ES-I3 (cell line): ENCODE results near the gene ING5.
"Not testable (repeated sequence)": the region's sequence is repeated elsewhere in the genome, so short reads cannot be mapped to it uniquely, and the experiment has no call there.

Experiments used
- H3K36me3 ChIP-seq: 2 replicates; pipeline ENCODE4 v1.6.1; 2013; ENCODE audit warnings: mild to moderate bottlenecking, low read length, control low read depth, moderate library complexity; ENCODE audit not compliant: insufficient read depth
- H3K4me1 ChIP-seq: 2 replicates; pipeline ENCODE4 v1.6.1; 2013; ENCODE audit warnings: mild to moderate bottlenecking, control low read depth, low read length; ENCODE audit not compliant: insufficient read depth
- H3K9ac ChIP-seq: 2 replicates; pipeline ENCODE4 v1.6.1; 2013; ENCODE audit warnings: low read depth, mild to moderate bottlenecking, low read length, moderate library complexity
- H3K9me3 ChIP-seq: 2 replicates; pipeline ENCODE4 v1.6.1; 2013; ENCODE audit warnings: mild to moderate bottlenecking, low read length, moderate library complexity; ENCODE audit not compliant: control insufficient read depth, insufficient read depth

ING5 gene

DNA sequence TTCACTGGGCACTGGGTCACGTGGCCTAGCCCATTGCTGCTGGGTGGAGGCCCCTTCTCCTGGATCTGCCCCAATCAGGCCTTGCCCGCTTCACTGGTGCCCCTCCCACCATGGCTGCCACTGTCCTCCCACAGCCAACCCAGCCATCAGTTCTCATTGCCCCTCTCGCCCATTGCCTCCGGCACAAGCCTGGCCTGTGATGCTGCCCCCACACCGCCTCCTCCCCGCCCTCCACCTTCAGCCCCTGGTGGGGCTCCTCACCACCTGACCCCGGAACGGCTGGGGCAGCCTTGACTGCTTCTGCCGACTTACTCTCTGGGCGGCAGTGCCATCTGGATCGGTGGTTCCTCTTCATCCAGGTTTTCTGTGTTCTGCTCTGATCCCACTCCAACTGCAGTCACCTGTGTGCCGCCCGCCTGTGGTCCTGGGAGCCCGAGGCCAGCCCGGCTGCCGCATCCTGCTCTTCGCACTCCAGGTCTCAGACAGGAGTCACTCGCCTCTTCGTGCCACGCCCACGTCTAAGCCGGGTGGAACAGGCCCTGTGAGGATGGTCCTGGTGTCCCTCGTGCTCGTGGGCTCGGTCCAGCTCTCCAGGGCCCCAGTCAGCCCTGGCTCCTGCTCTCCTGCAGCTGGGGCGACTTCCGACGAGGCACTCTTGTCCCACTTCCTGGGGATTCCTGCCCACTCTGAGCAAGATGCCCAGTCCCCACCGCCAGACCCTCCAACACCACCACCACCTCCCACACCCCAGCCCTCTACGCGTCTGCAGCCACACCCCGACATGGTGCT is 46.8 kb downstream of the ING5 start:
- Histone ChIP-seq H3K4me1 (no peaks in the 10 kb centered on the region), H3K9me3 (peaks cover 7% of the 10 kb centered on the region; the same call in 1 of the 2 replicates), H3K9ac (no peak overlapping the region), H3K36me3 (no peaks in the 10 kb centered on the region; the same call in 1 of the 2 replicates)

- H3K9me3 ChIP-seq = peaks cover 7% of the 10 kb centered on the region; the same call in 1 of the 2 replicates
- H3K4me1 ChIP-seq = no peaks in the 10 kb centered on the region
- no peak overlapping the region for H3K9ac ChIP-seq
- no peaks in the 10 kb centered on the region; the same call in 1 of the 2 replicates for H3K36me3 ChIP-seq
Measured at GRCh38 chr2:241750076-241750840, 48.4 kb downstream of the ING5 start.

DNA sequence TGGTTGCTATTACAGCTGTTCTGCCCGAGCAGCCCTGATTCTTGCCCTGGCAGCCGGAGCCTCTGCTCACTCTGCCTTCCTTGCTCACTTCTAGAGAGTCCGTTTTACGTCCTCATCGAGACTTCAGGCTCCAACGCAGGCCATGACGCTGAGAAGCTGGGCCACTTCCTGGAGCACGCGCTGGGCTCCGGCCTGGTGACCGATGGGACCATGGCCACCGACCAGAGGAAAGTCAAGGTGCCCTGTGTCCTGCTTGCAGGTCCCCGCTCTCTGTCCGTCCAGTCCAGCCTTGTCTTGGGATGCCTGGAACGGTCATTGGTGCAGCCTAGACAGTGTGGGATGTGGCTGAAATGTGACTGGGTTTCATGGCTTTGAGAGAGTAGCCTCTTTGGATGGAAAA is 49.3 kb downstream of the ING5 start:
- H3K9me3 ChIP-seq = no peaks in the 10 kb centered on the region
- H3K4me1 ChIP-seq = no peaks in the 10 kb centered on the region
- H3K9ac ChIP-seq = no peak overlapping the region
- no peaks in the 10 kb centered on the region for H3K36me3 ChIP-seq

DNA sequence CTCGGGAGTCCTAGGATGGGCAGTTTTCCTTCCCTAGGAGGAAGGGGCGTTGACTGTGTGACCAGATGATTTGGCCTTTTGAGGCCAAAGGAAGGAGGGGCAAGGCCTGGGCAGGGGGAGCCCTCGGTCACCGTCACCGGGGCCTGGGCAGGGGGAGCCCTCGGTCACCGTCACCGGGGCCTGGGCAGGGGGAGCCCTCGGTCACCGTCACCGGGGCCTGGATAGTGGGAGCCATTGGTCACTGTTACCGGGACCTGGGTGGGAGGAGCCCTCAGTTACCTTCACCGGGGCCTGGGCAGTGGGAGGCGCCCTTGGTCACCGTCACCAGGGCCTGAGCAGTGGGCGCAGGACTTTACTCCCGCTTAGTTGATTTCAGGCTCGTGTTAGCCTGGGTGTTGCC is 49.9 kb downstream of the ING5 start:
- Histone ChIP-seq H3K4me1 (no peaks in the 10 kb centered on the region), H3K9me3 (no peaks in the 10 kb centered on the region), H3K36me3 (no peaks in the 10 kb centered on the region), H3K9ac (no peak overlapping the region)

- Histone ChIP-seq H3K36me3 (no peaks in the 10 kb centered on the region), H3K4me1 (no peaks in the 10 kb centered on the region), H3K9me3 (no peaks in the 10 kb centered on the region), H3K9ac (no peak overlapping the region)
Measured at GRCh38 chr2:241752253-241752652, 50.4 kb downstream of the ING5 start.

DNA sequence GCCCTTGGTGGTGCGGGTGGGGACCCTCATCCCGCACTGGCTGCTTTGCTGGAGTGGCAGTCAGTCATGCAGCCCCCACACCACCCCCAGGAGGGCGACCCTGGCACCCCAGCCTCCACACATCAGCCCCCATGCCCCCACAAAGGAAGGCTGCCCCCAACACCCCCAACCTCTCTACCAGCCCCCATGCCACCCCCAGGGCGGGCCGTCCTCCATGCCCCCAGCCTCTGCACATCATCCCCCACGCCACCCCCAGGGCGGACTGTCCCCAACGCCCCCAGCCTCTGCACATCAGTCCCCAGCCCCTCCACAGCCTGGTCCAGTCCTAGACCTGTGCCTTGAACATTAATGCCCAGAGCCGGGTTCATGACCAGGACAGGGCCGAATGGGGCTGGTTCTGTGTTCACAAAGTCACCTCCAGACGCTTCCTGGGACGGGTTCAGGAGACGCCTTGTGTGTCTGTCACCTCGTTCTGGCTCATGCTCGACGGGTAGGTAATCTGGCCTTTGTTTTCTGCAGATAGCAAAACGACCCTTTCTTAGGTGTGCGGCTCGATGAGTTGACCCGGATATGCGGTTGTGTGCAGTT is 50.9 kb downstream of the ING5 start:
- no peaks in the 10 kb centered on the region for H3K9me3 ChIP-seq
- no peak overlapping the region for H3K9ac ChIP-seq
- no peaks in the 10 kb centered on the region for H3K4me1 ChIP-seq
- no peaks in the 10 kb centered on the region; the same call in 1 of the 2 replicates for H3K36me3 ChIP-seq

DNA sequence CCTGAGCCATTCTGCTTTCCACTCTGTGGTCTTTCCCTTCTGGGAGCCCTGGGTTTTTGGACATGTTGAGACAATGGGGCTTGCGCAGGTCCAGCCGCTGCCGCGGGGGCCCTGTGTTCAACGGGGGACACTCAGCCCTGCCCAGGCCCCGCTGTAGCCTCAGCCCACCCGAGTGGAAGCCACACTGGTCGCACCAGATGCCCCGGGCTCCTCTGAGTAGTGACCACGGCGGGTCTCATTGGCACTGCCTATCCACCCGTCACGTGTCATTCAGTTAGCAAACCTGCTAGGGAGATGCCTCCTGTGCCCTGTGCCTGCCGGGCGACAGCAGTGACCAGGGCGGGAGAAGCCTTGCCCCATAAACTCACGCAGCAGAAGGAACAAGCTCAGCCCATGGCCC is 51.7 kb downstream of the ING5 start:
- no peaks in the 10 kb centered on the region for H3K4me1 ChIP-seq
- no peaks in the 10 kb centered on the region; the same call in 1 of the 2 replicates for H3K36me3 ChIP-seq
- H3K9ac ChIP-seq = no peak overlapping the region
- no peaks in the 10 kb centered on the region for H3K9me3 ChIP-seq

- no peaks in the 10 kb centered on the region; the same call in 1 of the 2 replicates for H3K36me3 ChIP-seq
- no peaks in the 10 kb centered on the region for H3K9me3 ChIP-seq
- H3K9ac ChIP-seq = no peak overlapping the region
- H3K4me1 ChIP-seq = no peaks in the 10 kb centered on the region
Measured at GRCh38 chr2:241754042-241754441, 52.2 kb downstream of the ING5 start.

GRCh38 chr2:241755166-241755565 is 53.3 kb downstream of the ING5 start:
- H3K36me3 ChIP-seq = no peaks in the 10 kb centered on the region; the same call in 1 of the 2 replicates

GRCh38 chr2:241755777-241756176 is 53.9 kb downstream of the ING5 start:
- Histone ChIP-seq H3K4me1 (no peaks in the 10 kb centered on the region), H3K9me3 (0 out of 2 replicates have a peak, but pooled peaks cover 3% of the 10 kb centered on the region), H3K9ac (no peak overlapping the region), H3K36me3 (no peaks in the 10 kb centered on the region; the same call in 1 of the 2 replicates)

More at GRCh38 chr2:241755166-241755565, 53.3 kb downstream of the ING5 start:
- Histone ChIP-seq H3K9ac (no peak overlapping the region), H3K4me1 (no peaks in the 10 kb centered on the region), H3K9me3 (no peaks in the 10 kb centered on the region)

GRCh38 chr2:241759067-241759807 is 57.4 kb downstream of the ING5 start:
- no peak overlapping the region for H3K9ac ChIP-seq

GRCh38 chr2:241759893-241760292 is 58.1 kb downstream of the ING5 start:
- not testable (repeated sequence) for H3K4me1 ChIP-seq, H3K9me3 ChIP-seq, H3K9ac ChIP-seq, H3K36me3 ChIP-seq

More at GRCh38 chr2:241759067-241759807, 57.4 kb downstream of the ING5 start:
- no peaks in the 10 kb centered on the region for H3K4me1 ChIP-seq
- H3K36me3 ChIP-seq = no peaks in the 10 kb centered on the region; the same call in 1 of the 2 replicates
- H3K9me3 ChIP-seq = 0 out of 2 replicates have a peak, but pooled peaks cover 3% of the 10 kb centered on the region

GRCh38 chr2:241760301-241760771 is 58.5 kb downstream of the ING5 start:
- H3K36me3 ChIP-seq = no peaks in the 10 kb centered on the region; the same call in 1 of the 2 replicates
- H3K9ac ChIP-seq = no peak overlapping the region
- H3K4me1 ChIP-seq = no peaks in the 10 kb centered on the region
- H3K9me3 ChIP-seq = 0 out of 2 replicates have a peak, but pooled peaks cover 3% of the 10 kb centered on the region
